HG02759 (cell line): ENCODE data around the gene KIF3B.
"Not testable (repeated sequence)": the region's sequence is repeated elsewhere in the genome, so short reads cannot be mapped to it uniquely, and the experiment has no call there.

Experiments used
- ATAC-seq: cut with Tn5 transposase; IDR thresholded peaks from one replicate; pipeline ENCODE4 v1.9.1; 2021; ENCODE audit warnings: mild to moderate bottlenecking, moderate library complexity; ENCODE audit not compliant: unreplicated experiment

KIF3B gene

GRCh38 chr20:32327087-32327681 lies 49.7 kb downstream of the KIF3B start:
- no peak for ATAC-seq

DNA sequence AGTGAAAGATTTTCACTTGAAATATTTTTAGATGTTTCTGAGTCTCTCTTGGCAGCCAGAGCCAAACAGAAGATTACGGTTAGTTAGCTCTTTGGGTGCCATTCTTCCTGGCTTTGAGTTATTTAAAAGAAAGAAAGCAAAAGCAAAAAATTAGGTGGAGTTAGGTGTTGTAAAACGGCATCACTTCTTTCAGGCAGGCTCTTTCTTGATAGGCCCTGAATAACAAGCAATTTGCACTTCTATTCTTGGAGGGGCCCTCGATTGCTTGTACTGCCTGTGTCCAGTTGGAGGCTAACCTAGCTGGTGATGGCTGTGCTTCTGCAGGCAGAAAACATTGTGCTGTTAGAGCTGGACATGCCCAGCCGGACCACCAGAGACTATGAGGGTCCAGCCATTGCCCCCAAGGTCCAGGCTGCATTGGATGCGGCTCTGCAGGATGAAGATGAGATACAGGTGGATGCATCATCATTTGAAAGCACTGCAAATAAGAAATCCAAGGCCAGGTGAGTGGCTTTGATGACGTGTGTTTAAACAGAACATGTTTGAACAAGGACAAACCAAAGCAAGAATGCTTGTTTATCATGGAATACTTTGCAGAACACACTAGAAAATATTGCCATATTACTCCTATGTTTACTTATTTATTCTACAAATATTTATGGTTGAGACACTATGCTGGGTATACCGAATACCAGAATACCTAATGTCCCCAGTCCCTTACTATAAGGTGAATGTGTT lies 52.5 kb downstream of the KIF3B start:
- ATAC-seq: no peak

- ATAC-seq: no peak
These were observed 53.1 kb downstream of the KIF3B start for GRCh38 chr20:32330555-32330897.

- ATAC-seq: peak; percentile 13
These were observed 55.2 kb downstream of the KIF3B start for GRCh38 chr20:32332614-32333013.

GRCh38 chr20:32333181-32333987 lies 55.9 kb downstream of the KIF3B start:
- peak; percentile 72 for ATAC-seq

- no peak for ATAC-seq
These were observed 56.8 kb downstream of the KIF3B start for GRCh38 chr20:32333988-32334885.

GRCh38 chr20:32336918-32337347 lies 59.5 kb downstream of the KIF3B start:
- ATAC-seq: no peak

DNA sequence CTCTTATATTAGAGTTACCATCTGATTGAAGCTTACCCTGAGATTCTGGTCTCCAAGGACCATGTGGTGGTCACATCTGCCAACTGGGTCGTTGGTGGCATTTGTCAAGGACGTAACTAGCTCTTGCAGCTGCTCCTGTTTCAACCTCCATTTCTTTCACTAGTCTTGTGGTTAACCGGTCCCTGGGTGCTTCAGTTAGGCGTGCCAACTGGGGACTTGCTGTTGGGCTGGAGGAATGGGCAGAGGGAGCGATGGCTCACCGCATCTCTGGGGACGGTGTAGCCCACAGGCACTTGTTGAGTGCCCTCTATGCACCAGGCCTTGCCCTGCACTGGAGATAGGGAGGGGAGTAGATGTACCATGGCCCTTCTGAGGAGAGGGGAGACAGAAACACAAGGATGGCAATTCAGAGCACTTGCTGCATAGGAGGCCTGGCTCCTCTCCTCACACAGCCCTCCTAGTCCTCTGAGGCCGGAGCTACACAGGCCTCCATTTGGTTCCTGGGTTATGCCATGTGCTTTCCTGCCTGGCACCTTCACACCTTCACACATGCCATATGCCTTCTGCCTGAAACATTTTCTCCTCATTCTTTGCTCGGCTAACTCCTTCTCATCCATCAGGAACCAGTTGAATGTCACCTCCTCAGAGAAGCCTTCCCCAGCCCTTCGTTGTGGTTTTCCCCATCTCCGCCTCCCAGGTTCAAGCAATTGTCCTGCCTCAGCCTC lies 60.6 kb downstream of the KIF3B start:
- ATAC-seq: no peak

DNA sequence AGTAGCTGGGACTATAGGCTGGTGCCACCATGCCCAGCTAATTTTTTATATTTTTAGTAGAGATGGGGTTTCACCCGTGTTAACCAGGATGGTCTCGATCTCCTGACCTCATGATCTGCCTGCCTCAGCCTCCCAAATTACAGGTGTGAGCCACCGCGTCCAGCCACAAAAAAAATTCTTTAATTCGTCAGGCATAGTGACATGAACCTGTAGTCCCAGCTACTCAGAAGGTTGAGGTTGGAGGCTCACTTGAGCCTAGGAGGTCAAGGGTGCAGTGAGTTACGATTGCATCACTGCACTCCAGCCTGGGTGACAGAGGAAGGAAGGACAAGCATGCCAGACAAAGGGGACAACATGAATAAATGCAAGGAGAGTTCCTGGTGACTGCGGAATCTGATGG lies 61.2 kb downstream of the KIF3B start:
- no peak for ATAC-seq

DNA sequence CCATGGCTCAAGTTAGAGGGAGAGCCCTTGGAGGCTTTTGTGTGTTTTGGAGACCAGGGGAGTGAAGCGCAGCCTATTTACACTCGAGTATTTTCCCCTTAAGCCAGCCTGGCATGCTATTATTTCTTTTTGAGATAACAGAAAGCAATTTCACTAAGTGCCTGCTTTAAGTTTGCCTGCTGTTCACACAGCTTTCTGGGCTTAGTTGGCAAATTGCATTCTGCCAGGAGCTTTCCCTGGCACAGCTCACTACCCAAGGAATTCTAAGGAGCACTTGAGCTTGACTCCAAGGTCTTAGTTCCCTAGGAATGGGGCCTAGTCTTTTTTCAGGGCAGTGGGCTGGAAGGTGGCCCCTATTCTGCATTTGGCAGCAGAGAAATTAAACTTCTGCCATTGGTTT lies 61.7 kb downstream of the KIF3B start:
- no peak for ATAC-seq

GRCh38 chr20:32341053-32341452 lies 63.6 kb downstream of the KIF3B start:
- not testable (repeated sequence) for ATAC-seq

- no peak for ATAC-seq
These were observed 66.0 kb downstream of the KIF3B start for GRCh38 chr20:32343439-32343838.

- ATAC-seq: no peak
These were observed 67.5 kb downstream of the KIF3B start for GRCh38 chr20:32344835-32345506.

GRCh38 chr20:32348207-32348606 lies 70.8 kb downstream of the KIF3B start:
- no peak for ATAC-seq

DNA sequence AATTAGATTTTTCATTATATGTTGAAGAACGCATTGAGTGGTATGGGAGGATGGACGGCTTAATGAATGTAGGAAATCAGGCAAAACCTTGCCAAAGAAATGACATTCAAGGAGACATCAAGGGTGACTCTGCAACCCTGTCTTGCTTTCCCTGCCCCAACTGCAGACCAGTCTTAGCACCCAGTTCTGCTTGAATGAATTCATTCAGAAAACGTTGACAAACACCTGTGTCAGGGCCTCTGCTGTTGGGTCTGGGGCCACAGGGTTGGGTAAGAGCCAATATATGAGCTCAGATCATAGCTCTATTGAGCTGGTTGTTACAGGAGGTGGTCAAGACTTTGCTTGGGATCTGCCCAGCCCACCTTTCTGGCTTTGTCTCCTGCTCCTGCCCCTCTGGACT lies 73.0 kb downstream of the KIF3B start:
- ATAC-seq: peak; percentile 40

DNA sequence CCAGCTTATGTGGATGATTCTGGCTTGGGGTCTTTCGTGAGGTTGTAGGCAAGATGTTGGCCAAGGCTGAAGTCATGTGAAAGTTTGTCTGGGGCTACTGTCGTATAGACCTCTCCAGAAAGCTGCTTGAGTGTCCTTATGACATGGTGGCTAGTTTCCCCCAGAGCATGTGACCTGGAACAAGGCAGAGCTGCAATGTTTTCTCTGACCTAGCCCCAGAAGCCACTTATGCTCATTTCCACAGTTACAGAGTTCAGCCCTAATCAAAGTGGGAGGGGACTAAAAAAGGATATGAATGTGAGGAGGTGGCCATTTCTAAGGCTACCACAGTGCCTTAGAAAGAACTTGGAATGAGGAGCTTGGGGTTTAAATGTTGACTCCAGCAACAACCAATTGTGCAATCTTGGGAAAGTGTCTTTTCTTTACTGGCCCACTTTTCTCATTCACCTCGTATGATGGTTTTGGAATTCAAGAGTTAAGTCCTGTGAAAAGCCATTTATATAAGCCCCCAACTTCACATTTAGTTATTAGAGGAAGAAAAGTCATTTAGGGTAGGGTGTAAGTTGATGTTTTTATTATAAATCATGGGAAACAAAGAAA lies 74.8 kb downstream of the KIF3B start:
- no peak for ATAC-seq

DNA sequence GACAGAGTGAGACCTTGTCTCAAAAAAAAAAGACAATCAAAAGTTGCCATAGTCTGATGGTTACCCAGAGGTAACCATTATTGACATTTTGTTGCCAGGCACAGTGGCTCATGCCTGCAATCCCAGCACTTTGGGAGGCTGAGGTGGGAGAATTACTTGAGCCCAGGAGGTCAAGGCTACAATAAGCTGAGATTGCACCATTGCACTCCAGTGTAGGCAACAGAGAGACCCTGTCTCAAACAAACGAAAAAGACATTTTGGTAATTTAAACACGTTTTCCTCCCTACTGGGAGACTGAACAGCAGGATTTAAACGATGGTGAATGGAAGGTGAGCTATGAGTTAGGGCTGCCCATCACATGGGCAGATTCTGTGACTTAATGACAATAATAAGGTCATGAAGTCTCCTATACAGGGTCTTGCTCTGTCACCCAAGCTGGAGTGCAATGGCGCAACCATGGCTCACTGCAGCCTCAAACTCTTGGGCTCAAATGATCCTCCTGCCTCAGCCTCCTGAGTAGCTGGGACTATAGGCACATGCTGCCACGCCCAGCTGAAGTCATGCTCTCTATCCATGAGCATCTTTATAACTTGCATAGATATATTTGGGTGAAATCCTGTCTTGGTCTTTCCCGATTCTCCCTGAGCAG lies 76.5 kb downstream of the KIF3B start:
- no peak for ATAC-seq

DNA sequence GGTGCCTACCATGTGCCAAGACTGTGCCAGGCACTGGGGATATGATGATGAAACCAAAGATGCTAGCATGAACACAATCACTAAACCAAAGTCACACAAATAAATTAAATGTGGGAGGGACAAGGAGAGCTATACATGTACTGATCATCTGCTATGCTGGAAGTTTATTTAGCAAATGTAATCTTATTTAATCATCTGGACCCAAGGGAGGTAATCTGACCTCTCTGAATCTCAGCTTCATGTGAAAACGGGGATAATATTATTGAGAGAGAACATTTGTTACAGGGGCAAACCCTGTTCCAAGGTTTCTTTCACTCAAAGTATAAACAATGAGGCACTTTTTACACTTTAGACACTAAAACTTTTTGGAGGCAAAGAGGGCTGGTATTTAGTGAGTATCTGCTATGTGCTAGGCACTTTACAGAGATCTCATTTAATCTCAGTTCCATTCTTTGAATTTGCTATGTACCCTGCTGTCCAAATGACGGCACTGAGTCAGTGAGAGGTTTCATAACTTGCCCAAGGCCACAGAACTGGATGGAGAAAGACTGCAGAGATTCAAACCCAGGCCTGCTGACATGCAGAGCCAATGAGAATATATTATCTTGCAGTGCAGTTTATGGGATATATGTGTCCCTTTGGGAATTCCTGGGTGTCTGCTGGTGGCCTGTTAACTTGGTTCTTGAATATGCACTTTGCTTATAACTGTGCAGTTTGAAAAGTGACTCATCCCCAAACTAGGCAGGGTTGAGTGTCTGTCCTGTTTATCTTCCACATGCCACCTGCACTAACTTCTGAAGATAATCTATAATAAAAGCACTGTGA lies 77.4 kb downstream of the KIF3B start:
- ATAC-seq: no peak
